M059J (cell line): ENCODE results near the gene CACNA1I. TPM values are rescaled to one million over a fixed set of nuclear protein-coding genes. Genes with fewer than 3 reads are reported as not detected.

Source experiments
- DNase-seq: peaks from one replicate; pipeline ENCODE4 v3.0.0-alpha.2; 2012; ENCODE audit warnings: low read depth
- total RNA-seq: library from RNA; depleted of rRNA; stranded (reverse); fragments of >200 nt; shearing (Covaris generic); gene quantifications from 2 replicates; pipeline ENCODE4 v1.2.3, GENCODE V29; 2014

Gene CACNA1I
- total RNA-seq, 1 experiment from 2014 or later, result 0.02 TPM

DNA sequence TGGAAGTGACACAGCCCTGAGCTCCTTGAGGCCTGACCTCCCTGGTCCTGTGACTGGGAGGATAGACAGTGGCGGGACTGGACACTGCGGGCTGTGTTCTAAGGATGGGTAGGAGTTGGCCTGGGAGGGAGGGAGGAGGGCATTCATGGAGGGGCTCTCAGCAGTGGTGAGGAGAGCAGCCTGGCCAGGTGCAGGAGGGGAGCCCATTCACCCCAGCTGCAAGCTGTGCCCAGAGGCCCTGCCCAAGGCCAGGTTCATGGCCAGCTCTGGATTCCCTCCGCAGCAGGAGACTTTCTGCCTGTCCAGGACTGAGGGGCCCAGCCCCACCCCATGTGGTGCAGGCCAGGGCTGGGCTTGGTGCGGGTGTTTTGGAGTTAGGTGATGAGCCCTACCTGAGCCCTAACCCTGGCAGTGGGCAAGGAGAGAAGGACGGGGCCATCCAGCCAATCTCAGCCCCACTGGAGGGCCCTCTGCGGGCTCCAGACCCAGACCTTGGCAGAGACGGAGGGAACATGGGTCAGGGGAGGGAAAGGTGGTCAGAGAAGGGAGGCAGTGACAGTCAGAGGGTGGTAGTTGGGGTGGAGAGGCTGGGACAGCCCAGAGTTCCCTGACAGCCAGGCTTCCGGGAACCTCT, 26.8 kb downstream of the CACNA1I start:
- no peak for DNase-seq

- no peak for DNase-seq
These were observed 27.7 kb downstream of the CACNA1I start for GRCh38 chr22:39598017-39598965.

- DNase-seq, result no peak
These were observed 30.1 kb downstream of the CACNA1I start for GRCh38 chr22:39600491-39601179.

DNA sequence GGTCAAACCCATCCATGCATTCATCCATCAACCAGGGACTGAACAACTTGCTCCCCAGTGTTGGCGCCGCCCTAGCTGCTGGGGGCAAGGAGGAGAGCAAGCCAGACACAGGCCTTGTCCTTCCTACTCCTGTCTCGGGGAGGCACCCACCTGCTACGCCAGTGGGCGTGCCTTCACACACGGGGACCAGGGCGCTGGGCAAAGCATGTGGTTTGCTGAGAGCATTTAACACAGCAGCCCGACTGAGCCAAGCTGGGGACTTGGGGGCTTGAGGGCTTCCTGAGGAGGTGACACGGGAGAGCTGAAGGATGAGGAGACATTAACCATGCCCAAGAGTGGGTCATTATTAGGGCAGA, 30.6 kb downstream of the CACNA1I start:
- DNase-seq, result no peak

DNA sequence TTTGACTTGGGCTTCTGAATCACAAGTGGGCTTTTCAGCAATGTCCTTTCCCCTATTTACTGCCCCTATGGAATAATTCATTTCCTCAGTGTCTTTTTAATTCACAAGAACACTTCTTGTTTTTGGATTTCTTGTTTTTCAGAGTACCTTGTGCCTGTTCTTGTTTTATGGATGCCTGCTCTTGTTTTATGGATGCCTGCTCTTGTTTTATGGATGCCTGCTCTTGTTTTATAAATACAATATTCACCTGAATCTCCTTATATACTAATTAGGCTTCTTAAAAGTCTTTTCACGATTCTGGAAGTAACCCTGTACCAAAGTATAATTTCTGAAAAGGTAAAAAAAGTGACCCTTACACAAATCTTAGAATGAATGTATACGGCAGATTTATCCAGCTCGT, 32.8 kb downstream of the CACNA1I start:
- DNase-seq, result no peak

DNA sequence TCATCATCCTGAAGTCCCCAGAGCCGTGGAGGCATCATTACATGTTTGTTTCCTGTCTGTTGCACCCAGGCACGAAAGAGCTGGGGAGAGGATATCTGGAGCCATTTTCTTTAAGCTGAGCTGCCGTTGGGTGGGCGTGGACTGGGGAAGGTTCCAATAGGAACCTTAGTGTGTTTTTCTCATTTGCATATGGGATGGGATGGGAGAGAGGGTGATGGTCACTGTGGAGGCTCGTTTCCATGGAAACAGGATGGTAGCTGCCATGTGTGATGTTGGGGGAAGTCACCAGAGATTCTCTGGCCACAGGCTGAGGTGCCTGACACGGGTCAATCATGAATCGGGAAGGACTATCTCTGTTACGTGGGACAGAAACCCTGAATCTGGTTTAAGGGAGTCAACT, 39.7 kb downstream of the CACNA1I start:
- DNase-seq, result no peak

GRCh38 chr22:39610766-39611165, 40.2 kb downstream of the CACNA1I start:
- DNase-seq, result no peak

- DNase-seq, result no peak
These were observed 40.8 kb downstream of the CACNA1I start for GRCh38 chr22:39611360-39611759.

DNA sequence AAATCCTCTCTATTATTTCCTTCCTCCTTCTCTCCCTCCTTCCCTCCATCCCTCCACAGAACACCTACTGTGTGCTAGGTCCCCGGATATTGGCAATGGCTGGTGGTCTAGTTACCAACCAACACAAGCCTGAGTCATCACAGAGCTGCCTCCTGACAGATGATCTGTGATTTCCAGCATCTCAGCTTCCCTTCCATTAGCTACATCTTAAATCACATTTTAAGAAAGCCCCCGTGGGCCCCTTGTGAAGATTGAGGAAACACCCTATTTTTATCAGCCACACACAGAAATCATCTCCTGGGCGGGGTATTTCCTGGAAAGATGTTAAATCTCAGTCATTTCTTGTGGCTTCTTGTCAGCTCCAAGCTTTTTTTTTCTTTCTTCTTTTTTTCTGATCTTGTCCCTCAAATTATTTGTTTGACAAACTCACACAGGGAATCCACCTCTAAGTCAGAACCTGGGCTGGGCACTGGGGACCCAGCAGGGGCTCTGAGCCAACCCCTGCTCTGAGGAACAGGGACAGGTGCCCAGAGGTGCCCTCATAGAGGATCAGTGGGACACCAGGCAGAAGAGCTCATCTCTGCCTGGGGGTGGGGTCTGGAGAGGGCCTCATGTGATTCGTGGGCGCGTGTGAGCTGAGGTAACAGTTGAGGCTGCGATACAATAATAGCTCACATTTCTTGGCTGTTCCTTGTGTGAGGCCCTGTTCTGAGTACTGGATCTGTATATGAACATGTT, 42.4 kb downstream of the CACNA1I start:
- DNase-seq, result no peak

DNA sequence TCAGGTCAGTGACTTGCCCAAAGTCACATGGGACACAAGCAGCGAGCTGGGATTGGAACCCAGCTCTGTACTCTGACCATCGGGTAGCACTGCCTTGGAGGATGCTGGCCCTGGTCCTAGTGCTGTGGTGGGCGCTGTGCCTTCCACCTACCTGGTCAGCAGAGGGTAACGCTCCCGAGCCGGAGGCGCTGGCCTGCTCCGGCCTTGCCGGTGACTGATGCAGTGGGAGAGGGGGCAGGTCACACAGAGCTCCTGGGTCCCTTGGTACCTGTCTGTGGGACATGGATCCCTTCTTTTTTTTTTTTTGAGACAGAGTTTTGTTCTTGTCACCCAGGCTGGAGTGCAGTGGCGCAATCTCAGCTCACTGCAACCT, 43.0 kb downstream of the CACNA1I start:
- DNase-seq, result no peak

DNA sequence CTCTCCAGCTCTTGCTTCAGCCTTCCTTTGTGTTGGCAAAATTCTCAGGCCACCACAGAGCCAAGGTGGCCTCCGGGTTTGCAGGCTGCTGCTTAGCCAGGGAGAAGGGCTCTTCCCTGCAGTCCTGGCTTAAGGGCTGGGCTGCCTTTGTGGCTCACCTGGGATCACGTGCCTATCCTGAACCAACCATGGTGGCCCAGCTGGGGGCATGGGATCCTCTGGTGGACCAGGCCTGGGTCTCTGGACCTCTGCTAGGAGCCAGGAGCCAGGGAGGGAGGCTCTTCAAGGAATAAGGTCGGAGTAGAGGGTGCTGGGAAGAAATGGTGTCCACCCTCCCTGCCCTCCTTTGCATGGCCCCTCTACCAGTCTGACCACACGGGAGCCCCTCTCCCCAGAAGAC, 43.9 kb downstream of the CACNA1I start:
- no peak for DNase-seq

DNA sequence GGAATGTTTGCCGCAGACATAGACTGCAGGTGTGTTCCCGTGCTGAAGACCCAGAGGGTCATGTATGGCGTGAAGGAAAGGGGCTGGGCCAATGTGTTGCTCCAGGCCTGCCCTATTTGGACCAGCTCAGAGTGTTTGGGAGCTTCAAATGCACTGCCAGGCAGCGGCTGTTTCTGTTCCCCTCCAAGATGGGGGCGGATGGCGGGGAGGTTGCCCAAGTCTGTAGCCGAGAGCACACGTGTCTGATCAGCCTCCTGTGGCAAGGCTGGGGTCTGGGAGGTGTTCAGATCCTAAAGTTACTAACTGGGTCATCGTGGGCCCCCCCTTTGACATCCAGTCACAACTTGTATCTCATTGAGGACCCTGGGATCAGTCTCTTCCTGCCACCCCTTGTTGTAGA, 45.5 kb downstream of the CACNA1I start:
- DNase-seq, result no peak

DNA sequence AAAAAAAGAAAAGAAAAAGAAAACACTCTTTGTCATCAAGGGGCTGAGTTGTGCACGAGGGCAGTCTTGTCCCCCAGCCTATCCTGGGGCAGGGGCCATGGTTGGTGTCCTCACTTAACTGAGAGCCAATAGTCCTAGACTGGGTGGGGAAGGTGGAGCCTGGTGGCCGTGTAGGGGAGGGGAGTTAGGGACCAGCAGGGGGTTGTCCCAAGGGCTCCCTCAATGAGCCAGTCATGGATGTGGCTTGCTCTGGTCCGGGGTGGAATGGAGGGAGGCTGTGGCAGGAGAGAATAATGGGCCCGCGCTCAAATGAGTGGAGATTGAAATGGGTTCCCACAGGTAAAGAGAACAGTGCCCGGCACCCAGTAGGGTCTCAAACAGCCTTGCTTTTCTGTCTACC, 46.2 kb downstream of the CACNA1I start:
- no peak for DNase-seq

DNA sequence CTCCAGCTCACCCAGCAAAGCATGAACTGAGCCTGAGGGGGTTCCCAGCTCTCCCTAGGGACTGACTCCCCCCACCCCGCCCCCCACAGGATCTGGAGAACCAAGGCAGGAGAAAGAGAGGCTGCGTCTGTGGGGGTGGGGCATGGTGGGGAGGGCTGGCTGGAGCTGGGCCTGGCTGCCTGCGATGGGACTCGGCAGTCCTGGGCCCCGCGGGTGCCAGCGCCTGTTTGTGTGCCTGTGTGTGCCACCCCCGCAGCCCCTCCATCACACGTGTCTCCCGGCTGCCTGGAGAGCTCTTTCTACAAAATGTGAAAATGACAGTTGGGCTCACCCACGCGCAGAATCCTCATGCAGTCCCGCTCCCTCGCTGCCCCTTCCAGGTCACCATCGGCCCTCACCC, 46.8 kb downstream of the CACNA1I start:
- DNase-seq, result no peak

GRCh38 chr22:39617970-39618757, 47.6 kb downstream of the CACNA1I start:
- DNase-seq, result no peak

GRCh38 chr22:39618996-39619530, 48.5 kb downstream of the CACNA1I start:
- DNase-seq, result no peak

DNA sequence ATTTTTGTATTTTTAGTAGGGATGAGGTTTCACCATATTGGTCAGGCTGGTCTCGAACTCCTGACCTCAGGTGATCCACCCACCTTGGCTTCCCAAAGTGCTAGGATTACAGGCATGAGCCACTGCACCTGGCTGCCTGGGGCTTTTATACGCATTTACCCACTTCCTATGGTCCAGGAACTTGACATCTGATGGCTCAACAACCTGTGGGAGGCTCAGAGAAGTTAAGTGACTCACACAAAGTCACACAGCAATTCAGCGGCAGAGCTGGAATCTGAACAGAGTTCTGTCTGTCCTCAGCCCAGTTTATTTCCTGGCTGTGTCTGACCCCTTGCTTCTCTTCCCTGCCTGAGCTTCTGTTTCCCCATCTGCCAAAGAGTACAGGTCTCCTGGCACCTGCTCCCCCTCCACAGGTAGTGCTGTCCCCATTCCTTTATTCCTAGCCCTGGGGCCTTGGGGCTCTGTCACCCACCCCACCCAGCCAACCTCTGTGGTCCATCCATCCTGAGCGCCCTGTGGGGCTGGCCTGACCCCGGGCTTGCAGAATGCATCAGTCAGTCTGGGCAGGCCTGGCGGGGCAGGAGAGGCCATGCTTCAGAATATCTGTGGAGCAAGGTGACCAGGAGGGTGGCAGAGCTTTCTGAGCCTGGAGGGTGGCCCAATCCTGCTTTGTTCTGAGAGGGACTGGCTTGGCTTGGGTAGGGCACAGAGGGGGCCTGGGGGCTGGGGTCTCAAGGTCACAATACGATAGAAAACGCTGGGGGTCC, 50.6 kb downstream of the CACNA1I start:
- no peak for DNase-seq

GRCh38 chr22:39621826-39622225, 51.3 kb downstream of the CACNA1I start:
- DNase-seq, result no peak

GRCh38 chr22:39622881-39623367, 52.4 kb downstream of the CACNA1I start:
- no peak for DNase-seq
